ENCODE results near the gene CDC16.

Gene CDC16

GRCh38 chr13:114269281-114269770, 34.6 kb downstream of the CDC16 start:
- Histone ChIP-seq H3K27me3 (ENCODE audit: insufficient read depth, insufficient read length) (no peaks in the 10 kb centered on the region), H3K36me3 (ENCODE audit: insufficient read depth, insufficient read length, low read length) (peaks cover 80% of the 10 kb centered on the region), H3K9ac (ENCODE audit: insufficient read length, low read depth) (no peak overlapping the region), H3K4me3 (ENCODE audit: insufficient read length, low read depth) (no peak overlapping the region), H3K9me3 (ENCODE audit: insufficient read depth, low read length) (no peaks in the 10 kb centered on the region; the same call in 1 of the 2 replicates), H3K4me1 (ENCODE audit: insufficient read depth, insufficient read length) (no peaks in the 10 kb centered on the region)
- no peak for DNase-seq (ENCODE audit: low read depth, low spot score)
- no peak for TF ChIP-seq SUZ12 (IDR thresholded peaks at IDR 0.05; ENCODE audit: extremely low read depth, insufficient read depth, insufficient read length)
- no peak for TF ChIP-seq YY1 (IDR thresholded peaks at IDR 0.05; ENCODE audit: insufficient read depth, insufficient read length)
- TF ChIP-seq ZNF274 (IDR thresholded peaks at IDR 0.05; ENCODE audit: low read depth, low read length) = no peak

- DNase-seq (ENCODE audit: low read depth, low spot score) = no peak
- Histone ChIP-seq H3K9me3 (ENCODE audit: insufficient read depth, low read length) (no peaks in the 10 kb centered on the region; the same call in 1 of the 2 replicates), H3K36me3 (ENCODE audit: insufficient read depth, insufficient read length, low read length) (peaks cover 79% of the 10 kb centered on the region), H3K9ac (ENCODE audit: insufficient read length, low read depth) (no peak overlapping the region), H3K4me3 (ENCODE audit: insufficient read length, low read depth) (no peak overlapping the region), H3K4me1 (ENCODE audit: insufficient read depth, insufficient read length) (no peaks in the 10 kb centered on the region), H3K27me3 (ENCODE audit: insufficient read depth, insufficient read length) (no peaks in the 10 kb centered on the region)
- no peak for TF ChIP-seq ZNF274 (IDR thresholded peaks at IDR 0.05; ENCODE audit: low read depth, low read length)
- no peak for TF ChIP-seq YY1 (IDR thresholded peaks at IDR 0.05; ENCODE audit: insufficient read depth, insufficient read length)
- TF ChIP-seq SUZ12 (IDR thresholded peaks at IDR 0.05; ENCODE audit: extremely low read depth, insufficient read depth, insufficient read length) = no peak
Measured at GRCh38 chr13:114272977-114273376, 38.3 kb downstream of the CDC16 start.

- no peaks in the 10 kb centered on the region for H3K9me3 ChIP-seq (ENCODE audit: insufficient read depth, low read length)
- peaks cover 72% of the 10 kb centered on the region for H3K36me3 ChIP-seq (ENCODE audit: insufficient read depth, insufficient read length, low read length)
- H3K4me3 ChIP-seq (ENCODE audit: insufficient read length, low read depth) = no peak overlapping the region
- no peak for DNase-seq (ENCODE audit: low read depth, low spot score)
- TF ChIP-seq ZNF274 (IDR thresholded peaks at IDR 0.05; ENCODE audit: low read depth, low read length) (no peak), SUZ12 (IDR thresholded peaks at IDR 0.05; ENCODE audit: extremely low read depth, insufficient read depth, insufficient read length) (no peak), YY1 (IDR thresholded peaks at IDR 0.05; ENCODE audit: insufficient read depth, insufficient read length) (no peak)
- no peaks in the 10 kb centered on the region for H3K4me1 ChIP-seq (ENCODE audit: insufficient read depth, insufficient read length)
- H3K27me3 ChIP-seq (ENCODE audit: insufficient read depth, insufficient read length) = no peaks in the 10 kb centered on the region
- H3K9ac ChIP-seq (ENCODE audit: insufficient read length, low read depth) = no peak overlapping the region
Measured at GRCh38 chr13:114275304-114275703, 40.6 kb downstream of the CDC16 start.

- Histone ChIP-seq H3K4me3 (ENCODE audit: insufficient read length, low read depth) (no peak overlapping the region), H3K27me3 (ENCODE audit: insufficient read depth, insufficient read length) (no peaks in the 10 kb centered on the region), H3K9me3 (ENCODE audit: insufficient read depth, low read length) (no peaks in the 10 kb centered on the region), H3K4me1 (ENCODE audit: insufficient read depth, insufficient read length) (no peaks in the 10 kb centered on the region), H3K9ac (ENCODE audit: insufficient read length, low read depth) (no peak overlapping the region), H3K36me3 (ENCODE audit: insufficient read depth, insufficient read length, low read length) (peaks cover 61% of the 10 kb centered on the region)
- TF ChIP-seq YY1 (IDR thresholded peaks at IDR 0.05; ENCODE audit: insufficient read depth, insufficient read length) (no peak), SUZ12 (IDR thresholded peaks at IDR 0.05; ENCODE audit: extremely low read depth, insufficient read depth, insufficient read length) (no peak), ZNF274 (IDR thresholded peaks at IDR 0.05; ENCODE audit: low read depth, low read length) (no peak)
- DNase-seq (ENCODE audit: low read depth, low spot score) = no peak
Measured at GRCh38 chr13:114279146-114279545, 44.4 kb downstream of the CDC16 start.

GRCh38 chr13:114279758-114280355, 45.2 kb downstream of the CDC16 start:
- no peak for TF ChIP-seq ZNF274 (IDR thresholded peaks at IDR 0.05; ENCODE audit: low read depth, low read length)
- no peak for TF ChIP-seq YY1 (IDR thresholded peaks at IDR 0.05; ENCODE audit: insufficient read depth, insufficient read length)
- TF ChIP-seq SUZ12 (IDR thresholded peaks at IDR 0.05; ENCODE audit: extremely low read depth, insufficient read depth, insufficient read length) = no peak
- no peaks in the 10 kb centered on the region for H3K4me1 ChIP-seq (ENCODE audit: insufficient read depth, insufficient read length)
- H3K27me3 ChIP-seq (ENCODE audit: insufficient read depth, insufficient read length) = no peaks in the 10 kb centered on the region
- no peaks in the 10 kb centered on the region for H3K9me3 ChIP-seq (ENCODE audit: insufficient read depth, low read length)
- peaks cover 61% of the 10 kb centered on the region for H3K36me3 ChIP-seq (ENCODE audit: insufficient read depth, insufficient read length, low read length)
- H3K9ac ChIP-seq (ENCODE audit: insufficient read length, low read depth) = peak overlapping the region; percentile 90
- H3K4me3 ChIP-seq (ENCODE audit: insufficient read length, low read depth) = no peak overlapping the region
- DNase-seq (ENCODE audit: low read depth, low spot score) = no peak

GRCh38 chr13:114281351-114282040, 46.8 kb downstream of the CDC16 start, which contains the start of gene UPF3A:
TSS of gene UPF3A (plus strand) at chr13:114281601. CDS start at chr13:114281640, 39 bp downstream.
- TF ChIP-seq YY1 (IDR thresholded peaks at IDR 0.05; ENCODE audit: insufficient read depth, insufficient read length) (peak; percentile 44), ZNF274 (IDR thresholded peaks at IDR 0.05; ENCODE audit: low read depth, low read length) (no peak)
- Histone ChIP-seq H3K4me1 (ENCODE audit: insufficient read depth, insufficient read length) (no peaks in the 10 kb centered on the region), H3K27me3 (ENCODE audit: insufficient read depth, insufficient read length) (no peaks in the 10 kb centered on the region), H3K36me3 (ENCODE audit: insufficient read depth, insufficient read length, low read length) (peaks cover 59% of the 10 kb centered on the region), H3K4me3 (ENCODE audit: insufficient read length, low read depth) (peak within 1 kb of the TSS; percentile 82), H3K9ac (ENCODE audit: insufficient read length, low read depth) (peak within 1 kb of the TSS; percentile 94), H3K9me3 (ENCODE audit: insufficient read depth, low read length) (no peaks in the 10 kb centered on the region)
- DNase-seq (ENCODE audit: low read depth, low spot score) = peak; percentile 84

GRCh38 chr13:114282041-114282670, 47.5 kb downstream of the CDC16 start:
- no peak for TF ChIP-seq YY1 (IDR thresholded peaks at IDR 0.05; ENCODE audit: insufficient read depth, insufficient read length)
- TF ChIP-seq ZNF274 (IDR thresholded peaks at IDR 0.05; ENCODE audit: low read depth, low read length) = no peak
- no peak for TF ChIP-seq SUZ12 (IDR thresholded peaks at IDR 0.05; ENCODE audit: extremely low read depth, insufficient read depth, insufficient read length)
- Histone ChIP-seq H3K27me3 (ENCODE audit: insufficient read depth, insufficient read length) (no peaks in the 10 kb centered on the region), H3K4me3 (ENCODE audit: insufficient read length, low read depth) (peak overlapping the region; percentile 79), H3K9ac (ENCODE audit: insufficient read length, low read depth) (peak overlapping the region; percentile 94), H3K4me1 (ENCODE audit: insufficient read depth, insufficient read length) (no peaks in the 10 kb centered on the region), H3K36me3 (ENCODE audit: insufficient read depth, insufficient read length, low read length) (peaks cover 62% of the 10 kb centered on the region), H3K9me3 (ENCODE audit: insufficient read depth, low read length) (no peaks in the 10 kb centered on the region)
- DNase-seq (ENCODE audit: low read depth, low spot score) = peak; percentile 51

Measured in NT2/D1 (cell line).